GM10847 (cell line): ENCODE results near the gene AGTRAP.

Source experiments
- POLR2A ChIP-seq: IDR thresholded peaks from 2 replicates; pipeline ENCODE4 v1.6.1; 2011; ENCODE audit not compliant: insufficient read length; ENCODE audit errors: extremely low read depth

The AGTRAP gene

DNA sequence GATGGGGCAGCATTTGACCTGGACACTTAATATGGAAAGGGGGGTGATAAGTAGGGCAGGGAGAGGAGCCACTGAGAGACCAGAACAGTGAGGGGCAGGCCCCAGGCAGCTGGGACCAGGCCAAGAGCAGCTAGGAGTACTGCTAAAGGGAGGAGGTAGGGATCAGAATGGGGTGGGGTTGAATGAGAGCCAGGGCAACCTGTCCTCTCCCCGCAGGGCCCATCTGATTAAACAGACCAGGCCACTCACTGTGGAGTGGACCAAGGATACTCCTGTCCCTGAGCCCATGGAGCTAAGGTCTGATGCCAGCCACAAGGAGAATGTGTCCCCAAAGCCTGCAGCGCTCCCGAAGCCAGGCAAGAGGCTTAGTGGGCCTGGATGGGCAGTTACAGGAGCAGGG is 28.2 kb downstream of the AGTRAP start:
- no peak for TF ChIP-seq POLR2A

GRCh38 chr1:11764519-11764918 is 28.6 kb downstream of the AGTRAP start:
- TF ChIP-seq POLR2A: no peak

DNA sequence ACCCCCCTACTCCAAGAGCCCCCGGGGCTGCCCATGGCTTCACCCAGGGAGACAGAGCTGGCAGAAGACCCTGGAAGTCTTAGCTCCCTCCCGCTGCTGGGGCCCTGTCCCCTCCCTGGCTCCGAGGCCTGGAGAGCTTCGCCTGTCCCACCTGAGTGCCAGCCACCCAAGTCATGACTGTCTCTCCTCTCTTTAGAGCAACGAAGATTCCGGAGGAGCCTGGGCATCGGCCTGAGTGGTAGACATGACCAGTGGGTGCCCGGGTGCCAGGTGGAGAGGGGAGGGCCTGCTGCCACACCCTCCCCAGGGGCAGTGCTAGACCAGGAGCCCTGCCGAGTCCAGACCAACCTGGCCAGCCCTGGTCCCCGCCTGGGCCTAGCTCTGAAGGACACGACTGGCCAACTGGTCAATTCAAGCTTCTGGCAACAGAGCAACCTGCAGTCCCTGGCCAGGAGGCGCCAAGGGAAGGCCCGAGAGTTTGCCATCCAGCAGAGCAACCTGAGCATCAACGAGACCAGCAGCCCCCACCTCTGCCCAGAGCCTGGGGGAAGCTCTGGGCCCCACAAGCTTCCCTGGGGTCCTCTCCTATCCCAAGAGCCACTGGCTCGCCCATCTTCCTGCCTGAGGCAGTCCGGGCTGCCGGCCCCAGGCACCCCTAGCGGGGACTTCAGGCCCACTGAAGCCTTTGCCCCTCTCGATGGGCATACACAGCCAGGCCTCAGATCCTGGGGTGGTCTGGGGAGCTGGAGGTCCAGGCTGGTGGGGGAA is 29.9 kb downstream of the AGTRAP start:
- TF ChIP-seq POLR2A: no peak

DNA sequence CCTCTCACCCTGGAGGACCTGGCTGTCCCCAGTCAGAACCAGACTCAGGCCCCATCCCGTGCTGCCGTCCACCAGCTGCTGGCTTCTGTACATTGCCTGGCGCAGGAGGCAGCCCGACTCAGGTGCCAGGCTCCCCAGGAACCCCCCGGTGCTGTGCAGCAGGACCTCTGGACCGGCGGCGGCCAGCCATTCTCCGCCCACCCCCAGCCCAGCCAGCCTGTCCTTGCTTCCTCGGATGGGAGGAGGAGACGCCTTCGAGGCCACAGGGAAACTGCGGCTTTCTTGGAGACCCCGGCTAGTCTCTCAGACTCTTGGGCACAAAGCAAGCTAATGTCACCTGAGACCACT is 30.5 kb downstream of the AGTRAP start:
- TF ChIP-seq POLR2A: no peak

- no peak for TF ChIP-seq POLR2A
These were observed 32.2 kb downstream of the AGTRAP start for GRCh38 chr1:11767922-11768704.

DNA sequence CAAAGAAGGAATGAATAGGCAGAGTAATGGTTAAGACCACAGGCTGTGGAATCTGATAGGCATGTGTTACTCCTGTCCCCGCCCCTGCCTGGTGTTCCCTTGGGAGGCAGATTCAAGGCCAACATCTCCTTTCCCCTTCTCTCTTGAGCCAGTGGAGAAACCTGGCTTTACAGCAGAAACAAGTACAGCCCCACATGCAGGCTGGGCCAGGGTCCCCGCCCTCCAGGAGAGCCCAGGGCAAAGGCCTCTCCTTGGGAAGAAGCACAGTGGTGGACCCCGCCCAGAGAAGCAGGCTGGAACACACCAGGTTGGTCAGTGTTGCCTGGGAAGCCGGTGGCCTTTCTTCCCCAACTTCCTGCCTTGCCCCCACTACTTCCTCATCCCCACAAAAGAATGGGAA is 32.9 kb downstream of the AGTRAP start:
- TF ChIP-seq POLR2A: no peak

GRCh38 chr1:11769274-11769673 is 33.3 kb downstream of the AGTRAP start:
- TF ChIP-seq POLR2A: no peak

GRCh38 chr1:11770011-11770410 is 34.1 kb downstream of the AGTRAP start:
- TF ChIP-seq POLR2A: no peak

DNA sequence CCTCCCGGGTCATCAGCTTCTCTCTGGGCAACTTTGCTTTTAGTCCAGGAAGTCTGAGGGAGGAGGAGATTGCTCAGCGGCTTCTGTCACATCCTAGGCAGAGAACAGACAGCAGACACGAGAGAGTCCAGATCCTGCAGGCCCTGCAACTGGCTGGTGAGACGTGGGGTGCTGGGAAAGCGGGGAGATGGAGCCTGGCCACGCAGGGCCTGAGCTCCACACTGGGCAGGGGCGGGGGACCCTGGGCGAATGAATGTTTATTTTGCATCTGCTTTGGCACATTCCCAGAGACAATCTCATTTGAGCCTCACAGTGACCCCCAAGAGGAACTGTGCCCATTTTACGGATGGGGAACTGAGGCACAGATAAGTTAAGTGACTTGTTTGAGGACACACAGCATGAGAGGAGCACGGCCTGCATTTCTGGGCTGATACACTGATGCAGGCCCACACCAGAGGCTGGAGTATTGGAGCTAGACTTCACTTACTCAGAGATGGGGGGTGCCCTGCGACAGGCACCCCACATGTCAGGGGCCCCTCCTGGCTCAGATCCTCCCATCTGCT is 35.6 kb downstream of the AGTRAP start:
- TF ChIP-seq POLR2A: no peak

GRCh38 chr1:11772458-11772857 is 36.5 kb downstream of the AGTRAP start:
- TF ChIP-seq POLR2A: no peak

DNA sequence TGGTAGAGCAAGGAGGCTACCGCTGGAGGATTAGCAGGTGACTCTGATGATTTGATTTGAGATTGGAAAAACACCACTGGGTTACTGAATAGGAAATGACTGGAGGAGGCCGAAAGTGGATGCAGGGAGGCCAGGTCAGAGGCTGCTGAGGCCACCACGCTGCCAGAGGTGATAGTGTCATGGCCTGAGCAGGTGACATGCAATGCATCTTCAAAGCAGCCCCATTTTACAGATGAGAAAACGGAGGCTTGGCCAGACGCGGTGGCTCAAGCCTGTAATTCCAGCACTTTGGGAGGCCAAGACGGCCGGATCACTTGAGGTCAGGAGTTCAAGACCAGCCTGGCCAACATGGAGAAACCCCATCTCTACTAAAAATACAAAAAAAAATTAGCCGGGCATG is 38.8 kb downstream of the AGTRAP start:
- TF ChIP-seq POLR2A: no peak

DNA sequence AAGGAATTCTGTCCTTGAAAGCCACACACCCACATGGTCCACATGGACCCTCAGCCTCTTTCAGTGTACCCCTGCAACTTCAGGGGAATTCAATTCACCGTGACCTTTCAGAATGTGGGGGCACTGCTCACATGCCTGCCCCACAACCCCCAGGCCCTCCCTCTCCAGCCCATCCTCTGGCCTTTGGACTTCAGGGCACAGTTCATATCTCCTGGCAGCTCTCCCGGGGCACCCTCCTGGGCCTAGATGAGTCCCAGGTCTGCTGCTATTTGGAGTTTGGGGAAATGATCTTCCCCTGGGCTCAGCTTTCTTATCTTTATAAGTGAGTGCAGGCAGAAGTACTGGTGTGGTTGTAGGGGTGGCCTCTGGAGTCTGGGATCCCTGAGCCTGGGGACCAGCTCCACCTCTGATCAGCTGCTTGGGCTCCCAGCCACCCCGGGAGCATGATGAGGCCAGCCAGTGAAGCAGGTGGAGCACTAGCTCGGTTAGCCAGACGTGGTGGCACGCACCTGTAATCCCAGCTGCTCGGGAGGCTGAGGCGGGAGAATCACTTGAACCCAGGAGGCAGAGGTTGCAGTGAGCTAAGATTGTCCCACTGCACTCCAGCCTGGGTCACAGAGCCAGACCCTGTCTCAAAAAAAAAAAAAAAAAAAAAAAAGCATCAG is 41.9 kb downstream of the AGTRAP start:
- no peak for TF ChIP-seq POLR2A

GRCh38 chr1:11778336-11778735 is 42.4 kb downstream of the AGTRAP start:
- TF ChIP-seq POLR2A: no peak

GRCh38 chr1:11778844-11779623 is 43.1 kb downstream of the AGTRAP start:
- no peak for TF ChIP-seq POLR2A
